NK-92 treated with Interleukin-12 subunit alpha and Interleukin-12 subunit beta, amount 100 ng/mL, for 24 hours (cell line): ENCODE data around the gene BRCA2.

ENCODE experiments used
- DNase-seq: peaks from one replicate; lab custom pipeline; 2025; lab: John Stamatoyannopoulos, UW

The BRCA2 gene

GRCh38 chr13:32429433-32429909, 114.2 kb downstream of the BRCA2 start:
- no peak for DNase-seq

- DNase-seq = no peak
Measured at GRCh38 chr13:32430018-32430747, 114.9 kb downstream of the BRCA2 start.

- DNase-seq = no peak
Measured at GRCh38 chr13:32431361-32431760, 116.1 kb downstream of the BRCA2 start.

- no peak for DNase-seq
Measured at GRCh38 chr13:32432856-32433255, 117.5 kb downstream of the BRCA2 start.

GRCh38 chr13:32438871-32439270, 123.6 kb downstream of the BRCA2 start:
- DNase-seq = no peak

GRCh38 chr13:32443111-32443510, 127.8 kb downstream of the BRCA2 start:
- no peak for DNase-seq

GRCh38 chr13:32445461-32445860, 130.2 kb downstream of the BRCA2 start:
- DNase-seq = no peak

- no peak for DNase-seq
Measured at GRCh38 chr13:32446220-32446619, 130.9 kb downstream of the BRCA2 start.

- no peak for DNase-seq
Measured at GRCh38 chr13:32446773-32447465, 131.6 kb downstream of the BRCA2 start.

GRCh38 chr13:32447894-32448623, 132.8 kb downstream of the BRCA2 start:
- DNase-seq = no peak

- DNase-seq = no peak
Measured at GRCh38 chr13:32448972-32449371, 133.7 kb downstream of the BRCA2 start.
